HG03108 (cell line): ENCODE measurements around the gene YWHAB.

Source experiments
- ATAC-seq: cut with Tn5 transposase; IDR thresholded peaks from one replicate; pipeline ENCODE4 v1.9.1; 2021; ENCODE audit warnings: moderate library complexity; ENCODE audit not compliant: unreplicated experiment

The YWHAB gene

GRCh38 chr20:44911264-44911921, 25.9 kb downstream of the YWHAB start:
- ATAC-seq: no peak

- no peak for ATAC-seq
Observed at GRCh38 chr20:44912189-44912588, 26.7 kb downstream of the YWHAB start.

DNA sequence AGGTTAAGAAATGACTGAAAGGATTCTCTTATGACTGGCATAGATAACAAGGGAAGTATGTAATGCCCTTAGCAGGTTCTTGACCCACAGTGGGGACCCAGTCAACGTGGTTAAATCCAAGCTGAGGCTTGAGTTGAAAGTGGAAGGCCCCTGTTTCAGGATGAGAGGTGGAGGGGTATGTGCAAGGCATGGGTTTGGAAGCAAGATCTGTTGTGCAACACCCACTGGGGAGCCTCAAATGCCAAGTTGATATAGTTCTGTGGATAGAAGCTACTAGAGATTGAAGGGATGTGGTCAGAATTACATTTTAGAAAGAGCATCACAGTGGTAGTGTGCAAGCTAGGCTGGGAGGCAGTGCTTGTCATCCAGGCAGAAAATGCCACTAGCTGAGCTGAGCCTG, 29.4 kb downstream of the YWHAB start:
- ATAC-seq: no peak

DNA sequence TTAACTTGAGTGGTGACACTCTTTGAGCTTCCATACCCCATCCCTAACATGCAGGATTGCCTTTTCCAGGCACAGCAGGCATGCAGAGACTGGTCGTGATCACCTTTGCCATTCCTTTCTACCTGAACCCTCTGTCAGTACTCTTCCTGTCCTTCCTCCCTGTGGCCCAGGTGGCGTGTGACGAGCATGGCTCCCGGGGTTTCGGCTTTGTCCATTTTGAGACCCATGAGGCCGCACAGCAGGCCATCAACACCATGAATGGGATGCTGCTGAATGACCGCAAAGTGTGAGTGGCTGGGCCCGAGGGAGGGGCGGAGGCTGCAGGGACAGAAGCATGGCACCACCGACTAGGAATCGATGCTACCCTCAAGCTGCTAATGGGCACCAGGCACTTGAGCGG, 31.1 kb downstream of the YWHAB start:
- ATAC-seq: no peak

GRCh38 chr20:44917399-44917798, 31.9 kb downstream of the YWHAB start:
- no peak for ATAC-seq

GRCh38 chr20:44918342-44918741, 32.8 kb downstream of the YWHAB start:
- no peak for ATAC-seq

DNA sequence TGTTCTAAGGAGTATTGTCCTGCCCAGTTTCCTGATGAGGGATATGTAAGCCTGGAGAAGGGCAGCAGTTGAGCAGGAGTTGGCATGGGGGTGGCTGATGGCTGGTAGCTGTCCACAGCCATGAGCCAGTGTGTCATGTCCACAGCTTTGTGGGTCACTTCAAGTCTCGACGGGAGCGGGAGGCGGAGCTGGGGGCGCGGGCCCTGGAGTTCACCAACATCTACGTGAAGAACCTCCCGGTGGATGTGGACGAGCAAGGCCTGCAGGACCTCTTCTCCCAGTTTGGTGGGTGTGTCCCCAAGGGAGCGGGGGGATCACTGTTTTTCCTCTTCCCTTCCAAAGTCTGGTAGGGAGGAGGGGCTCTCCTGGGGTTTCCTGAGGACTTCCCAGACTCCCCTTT, 33.3 kb downstream of the YWHAB start:
- ATAC-seq: no peak

DNA sequence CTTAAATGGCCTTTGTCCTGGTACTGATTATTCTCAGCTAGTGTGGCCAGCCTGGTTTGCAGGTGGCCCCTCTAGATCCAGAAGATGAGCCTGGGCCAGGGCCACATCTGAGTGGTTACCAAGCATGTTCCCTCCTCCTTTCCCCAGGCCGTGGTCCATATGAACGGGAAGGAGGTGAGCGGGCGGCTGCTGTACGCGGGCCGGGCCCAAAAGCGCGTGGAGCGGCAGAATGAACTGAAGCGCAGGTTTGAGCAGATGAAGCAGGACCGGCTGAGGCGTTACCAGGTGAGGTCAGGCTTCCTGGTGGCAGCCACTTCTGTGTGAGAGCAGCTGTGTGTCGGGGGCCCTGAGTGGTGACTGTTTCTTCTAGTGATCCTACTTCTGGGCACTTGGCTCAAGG, 35.9 kb downstream of the YWHAB start:
- ATAC-seq: no peak

GRCh38 chr20:44924541-44924940, 39.0 kb downstream of the YWHAB start:
- no peak for ATAC-seq

DNA sequence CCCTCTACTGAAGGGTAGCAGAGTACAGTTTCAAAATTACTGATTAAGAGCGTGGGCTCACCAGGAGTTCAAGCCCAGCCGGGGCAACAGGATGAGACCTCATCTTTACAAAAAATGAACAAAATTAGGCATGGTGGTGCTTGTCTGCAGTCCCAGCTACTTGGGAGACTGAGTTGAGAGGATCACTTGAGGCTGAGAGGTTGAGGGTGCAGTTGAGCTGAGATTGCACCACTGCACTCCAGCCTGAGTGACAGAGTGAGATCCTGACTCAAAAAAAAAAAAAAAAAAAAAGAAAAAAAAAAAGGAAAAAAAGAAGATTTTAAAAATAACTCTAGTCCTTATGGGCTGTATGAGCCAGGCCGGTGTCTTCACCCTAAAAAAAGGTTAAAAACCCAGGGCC, 43.1 kb downstream of the YWHAB start:
- no peak for ATAC-seq

DNA sequence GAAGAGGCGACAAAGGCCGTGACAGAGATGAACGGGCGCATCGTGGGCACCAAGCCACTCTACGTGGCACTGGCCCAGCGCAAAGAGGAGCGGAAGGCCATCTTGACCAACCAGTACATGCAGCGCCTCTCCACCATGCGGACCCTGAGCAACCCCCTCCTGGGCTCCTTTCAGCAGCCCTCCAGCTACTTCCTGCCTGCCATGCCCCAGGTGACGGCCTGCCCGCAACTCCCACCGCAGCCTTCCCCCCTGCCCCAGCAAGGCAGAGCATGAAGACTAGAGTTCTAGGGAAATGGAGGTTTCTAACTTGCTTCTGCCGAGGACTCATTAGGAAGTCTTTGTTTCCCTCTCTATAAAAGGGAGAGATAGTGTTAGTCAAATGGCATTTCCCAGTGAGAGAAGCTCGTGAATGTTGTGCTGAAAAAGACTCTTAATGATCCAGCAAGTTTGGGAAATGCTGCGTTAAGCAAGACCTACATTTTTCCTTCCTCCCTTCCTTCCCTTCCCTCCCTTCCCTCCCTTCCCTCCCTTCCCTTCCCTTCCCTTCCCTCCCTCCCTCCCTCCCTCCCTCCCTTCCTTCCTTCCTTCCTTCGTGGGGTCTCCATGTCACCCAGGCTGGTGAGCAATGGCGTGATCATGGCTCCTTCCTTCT, 45.1 kb downstream of the YWHAB start:
- no peak for ATAC-seq

DNA sequence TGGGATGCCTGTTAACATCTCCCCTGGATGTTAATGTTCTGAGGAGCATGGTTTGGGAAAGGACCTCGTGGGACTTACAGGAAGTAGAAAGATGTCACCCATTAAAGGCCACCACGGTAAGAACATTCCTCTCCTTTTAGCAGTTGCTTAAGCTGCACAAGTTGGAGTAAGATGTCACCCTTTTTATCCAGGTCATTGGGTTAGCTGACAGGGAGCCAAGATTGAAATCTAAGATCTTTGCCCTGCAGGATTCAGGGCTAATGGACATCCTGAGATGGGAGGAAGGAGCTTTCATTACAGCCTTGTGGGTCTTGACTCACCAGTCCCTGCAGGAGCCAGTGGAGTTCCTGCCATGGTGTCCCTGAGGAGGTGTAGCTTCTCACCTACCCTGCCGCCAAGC, 46.4 kb downstream of the YWHAB start:
- no peak for ATAC-seq

GRCh38 chr20:44932916-44933315, 47.4 kb downstream of the YWHAB start:
- no peak for ATAC-seq

GRCh38 chr20:44936510-44936909, 51.0 kb downstream of the YWHAB start:
- ATAC-seq: no peak

- ATAC-seq: no peak
Observed at GRCh38 chr20:44938637-44939036, 53.1 kb downstream of the YWHAB start.

- no peak for ATAC-seq
Observed at GRCh38 chr20:44941120-44941691, 55.7 kb downstream of the YWHAB start.

DNA sequence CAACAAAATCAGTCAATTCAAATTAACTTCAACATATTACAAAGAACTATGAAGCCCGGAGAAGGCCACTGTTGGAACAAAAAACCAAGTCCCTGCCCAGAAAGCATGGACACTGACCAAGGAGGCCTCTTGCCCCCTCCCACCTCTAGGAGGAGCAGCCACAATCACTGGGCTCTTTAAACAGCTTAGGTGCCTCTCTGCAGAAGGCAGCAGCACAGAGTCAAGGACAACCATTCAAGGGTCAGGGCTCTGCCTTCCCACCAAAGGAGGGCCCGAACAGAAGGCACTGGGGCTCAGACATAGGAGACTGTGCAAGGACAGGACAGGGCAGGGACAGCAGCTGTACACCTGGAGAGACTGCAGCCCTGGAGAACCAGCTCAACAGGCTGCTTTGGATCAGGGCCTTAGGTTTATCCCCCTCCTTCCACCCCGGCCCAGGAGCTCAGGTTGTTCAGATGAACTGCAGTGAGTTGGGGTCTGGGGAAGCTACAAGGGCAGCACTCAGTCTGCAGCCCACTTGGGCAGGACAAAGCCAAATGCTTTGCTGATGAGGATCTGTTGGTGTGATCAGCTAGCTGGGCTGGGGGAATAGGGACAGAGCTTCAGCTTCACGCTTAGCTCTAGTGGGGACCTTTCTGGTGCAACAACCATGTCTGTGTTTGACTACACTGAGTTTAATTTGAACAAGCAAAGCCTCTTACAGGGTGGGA, 56.9 kb downstream of the YWHAB start:
- ATAC-seq: no peak

DNA sequence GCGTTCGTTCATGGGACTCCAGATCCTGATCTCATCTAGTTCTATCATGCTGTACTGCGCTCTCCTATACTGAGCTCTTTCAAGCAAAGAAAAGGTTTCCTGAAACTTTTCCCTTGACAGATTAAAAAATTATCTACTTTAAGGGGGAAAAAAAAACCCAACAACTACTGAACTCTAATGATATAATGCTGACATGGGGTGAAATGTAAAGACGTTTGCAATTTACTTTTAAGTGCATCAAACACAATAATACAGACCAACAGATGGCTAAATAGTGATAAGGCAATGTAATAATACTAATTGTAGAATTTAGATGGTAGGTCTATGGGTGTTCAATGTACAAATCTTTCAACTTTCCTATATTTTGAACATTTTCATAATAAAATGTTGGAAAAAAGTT, 58.3 kb downstream of the YWHAB start:
- no peak for ATAC-seq

- ATAC-seq: no peak
Observed at GRCh38 chr20:44945261-44945660, 59.8 kb downstream of the YWHAB start.

DNA sequence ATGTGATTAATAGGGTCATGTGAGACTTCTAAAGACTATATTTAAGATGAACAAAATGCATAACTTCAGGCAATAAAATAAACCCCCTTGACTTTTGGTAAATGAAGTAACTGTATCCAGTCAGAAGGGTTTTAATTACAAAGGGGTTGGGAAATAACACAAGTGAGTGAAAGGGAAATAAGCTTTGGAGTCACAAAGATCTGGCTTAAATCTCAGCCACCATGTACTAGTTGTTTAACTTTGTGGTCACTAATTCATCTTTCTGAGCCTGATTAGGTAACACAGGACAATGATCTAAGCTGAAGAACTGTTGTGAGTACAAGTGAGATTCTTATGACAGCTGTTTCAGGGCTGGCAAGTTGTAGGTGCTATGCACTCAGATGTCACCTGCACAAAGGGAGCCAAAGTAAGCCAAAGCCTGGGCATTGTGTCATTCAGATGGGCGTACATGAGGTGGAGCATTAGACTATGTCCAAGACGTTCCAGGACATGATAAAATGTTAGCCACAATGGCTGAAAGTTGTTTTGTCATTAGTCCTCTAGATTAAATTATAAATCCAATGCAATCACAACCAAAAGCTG, 60.9 kb downstream of the YWHAB start:
- ATAC-seq: no peak

- no peak for ATAC-seq
Observed at GRCh38 chr20:44948107-44948506, 62.6 kb downstream of the YWHAB start.

DNA sequence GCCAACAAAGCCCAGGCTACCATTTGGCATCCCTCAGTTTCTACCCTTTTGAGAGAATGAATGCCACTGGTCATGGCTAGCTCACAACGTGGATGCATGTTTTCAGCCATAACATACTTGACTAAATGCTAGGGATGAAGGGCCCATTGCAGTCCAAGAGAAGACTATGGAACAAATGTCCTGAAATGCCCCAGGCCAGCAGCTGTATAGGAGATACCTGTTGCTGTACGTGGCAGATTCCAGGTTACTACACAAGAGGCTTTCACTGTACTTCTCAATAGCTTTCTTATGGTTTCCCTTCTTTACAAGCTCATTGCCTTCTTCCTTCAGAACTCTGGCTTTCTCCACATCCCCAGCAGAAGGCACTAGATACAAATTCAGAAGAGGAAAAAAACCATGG, 63.0 kb downstream of the YWHAB start:
- no peak for ATAC-seq
